Neural cell (in vitro differentiated cells): ENCODE data around the gene CTRB1. TPM values are rescaled to one million over a fixed set of nuclear protein-coding genes. Genes with fewer than 3 reads are reported as not detected.

Experiments
- H2AFZ ChIP-seq: fragments of 200-600, 300-800 bp; sonication (generic), shearing (Covaris generic); 2 replicates; pipeline ENCODE4 v1.6.0; 2014; ENCODE audit warnings: low read depth, mild to moderate bottlenecking, antibody characterized with exemption, low read length, moderate library complexity
- H3F3A ChIP-seq: fragments of 200-600 bp; shearing (Covaris generic); 2 replicates; pipeline ENCODE4 v1.6.1; 2016; ENCODE audit warnings: mild to moderate bottlenecking, moderate library complexity, mixed read lengths, antibody characterized with exemption, low read length; ENCODE audit not compliant: insufficient read depth, poor library complexity, severe bottlenecking
- H3K27ac ChIP-seq: fragments of 200-600, 300-800 bp; sonication (generic), shearing (Covaris generic); 2 replicates; pipeline ENCODE4 v1.5.1; 2014; ENCODE audit warnings: mild to moderate bottlenecking, low read length, moderate library complexity
- H3K27me3 ChIP-seq: fragments of 300-800, 200-600 bp; sonication (generic), shearing (Covaris generic); 2 replicates; pipeline ENCODE4 v1.6.0; 2014; ENCODE audit warnings: mild to moderate bottlenecking, low read depth, low read length, moderate library complexity; ENCODE audit not compliant: insufficient read depth
- H3K36me3 ChIP-seq: fragments of 300-800, 200-600 bp; sonication (generic), shearing (Covaris generic); 2 replicates; pipeline ENCODE4 v1.5.1; 2014; ENCODE audit warnings: mild to moderate bottlenecking, antibody characterized with exemption, low read length, moderate library complexity; ENCODE audit not compliant: insufficient read depth
- H3K4me2 ChIP-seq: fragments of 300-800, 200-600 bp; sonication (generic), shearing (Covaris generic); 2 replicates; pipeline ENCODE4 v1.6.0; 2014; ENCODE audit warnings: mild to moderate bottlenecking, low read length
- H3K4me3 ChIP-seq: fragments of 300-800, 200-600 bp; sonication (generic), shearing (Covaris generic); 2 replicates; pipeline ENCODE4 v1.5.1; 2014; ENCODE audit warnings: mild to moderate bottlenecking, low read length, moderate library complexity
- H3K79me2 ChIP-seq: fragments of 200-600 bp; shearing (Covaris generic); replicated peaks from 2 replicates; pipeline ENCODE4 v1.6.0; 2014; ENCODE audit warnings: mild to moderate bottlenecking, low read length, moderate library complexity; ENCODE audit not compliant: insufficient read depth
- H3K9ac ChIP-seq: fragments of 300-800, 200-600 bp; sonication (generic), shearing (Covaris generic); 2 replicates; pipeline ENCODE4 v1.6.1; 2016; ENCODE audit warnings: mild to moderate bottlenecking, low read length, mixed read lengths
- H3K9me2 ChIP-seq: fragments of 200-600 bp; shearing (Covaris generic); 2 replicates; pipeline ENCODE4 v1.6.1; 2016; ENCODE audit warnings: mild to moderate bottlenecking, low read length, mixed read lengths; ENCODE audit not compliant: insufficient read depth
- H3K9me3 ChIP-seq: fragments of 200-600, 300-800 bp; sonication (generic), shearing (Covaris generic); 2 replicates; pipeline ENCODE4 v1.6.1; 2016; ENCODE audit warnings: mild to moderate bottlenecking, mixed run types, low read length, moderate library complexity, mixed read lengths
- H4K20me1 ChIP-seq: fragments of 200-600 bp; shearing (Covaris generic); 2 replicates; pipeline ENCODE4 v1.6.1; 2016; ENCODE audit warnings: mild to moderate bottlenecking, mixed run types; ENCODE audit not compliant: insufficient read depth
- CTCF ChIP-seq: fragments of 450-650 bp; IDR thresholded peaks from 2 replicates; pipeline ENCODE4 v1.5.1; 2014; ENCODE audit warnings: antibody characterized with exemption, mild to moderate bottlenecking, moderate library complexity; ENCODE audit not compliant: poor library complexity, severe bottlenecking
- EP300 ChIP-seq: fragments of 450-650 bp; conservative IDR thresholded peaks from 2 replicates; pipeline ENCODE4 v1.6.1; 2014; ENCODE audit warnings: antibody characterized with exemption, mild to moderate bottlenecking, moderate library complexity; ENCODE audit not compliant: poor library complexity, severe bottlenecking
- EZH2 ChIP-seq: fragments of 200-600, 300-800 bp; shearing (Covaris generic), sonication (generic); IDR thresholded peaks from 2 replicates; pipeline ENCODE4 v1.6.1; 2014; ENCODE audit warnings: antibody characterized with exemption, low read length, borderline replicate concordance, mild to moderate bottlenecking; ENCODE audit not compliant: insufficient read depth, poor library complexity, severe bottlenecking
- MXI1 ChIP-seq: fragments of 450-650 bp; conservative IDR thresholded peaks from 2 replicates; pipeline ENCODE4 v1.6.1; 2014; ENCODE audit warnings: antibody characterized with exemption, mild to moderate bottlenecking; ENCODE audit not compliant: poor library complexity, severe bottlenecking
- POLR2AphosphoS5 ChIP-seq: IDR thresholded peaks from 2 replicates; pipeline ENCODE4 v1.6.1; 2012
- RAD21 ChIP-seq: fragments of 450-650 bp; conservative IDR thresholded peaks from 2 replicates; pipeline ENCODE4 v1.6.1; 2014; ENCODE audit warnings: antibody characterized with exemption, mild to moderate bottlenecking, moderate library complexity
- SMC3 ChIP-seq: fragments of 450-650 bp; conservative IDR thresholded peaks from 2 replicates; pipeline ENCODE4 v1.6.1; 2014; ENCODE audit warnings: antibody characterized with exemption, mild to moderate bottlenecking, moderate library complexity; ENCODE audit not compliant: poor library complexity
- TAF1 ChIP-seq: IDR thresholded peaks from 2 replicates; pipeline ENCODE4 v1.6.1; 2012; ENCODE audit warnings: low read depth
- polyA plus RNA-seq: library from polyadenylated mRNA; depleted of rRNA; stranded (reverse); fragments of >200 nt; gene quantifications from 2 replicates; pipeline ENCODE4 v1.2.3, GENCODE V29; 2014
- TF ChIP-seq, protein P1 (sequence below): IDR thresholded peaks from 2 replicates; pipeline ENCODE4 v1.6.1; 2012; ENCODE audit warnings: borderline replicate concordance

CTRB1 gene
- polyA plus RNA-seq, 1 donor from 2014 or later = not detected

GRCh38 chr16:75263963-75264445 lies 45.2 kb downstream of the CTRB1 start:
- Histone ChIP-seq H3K4me2 (peak overlapping the region; percentile 78), H3K79me2 (peaks cover 58% of the 10 kb centered on the region), H3K4me3 (peak overlapping the region; percentile 95), H3K9me3 (no peaks in the 10 kb centered on the region), H3F3A (no peaks in the 10 kb centered on the region), H3K27me3 (no peaks in the 10 kb centered on the region), H3K27ac (no peak overlapping the region), H3K9ac (peak overlapping the region; percentile 94), H3K36me3 (no peaks in the 10 kb centered on the region), H3K9me2 (no peaks in the 10 kb centered on the region), H4K20me1 (no peaks in the 10 kb centered on the region), H2AFZ (no peak overlapping the region)
- TF ChIP-seq EP300 (no peak), EZH2 (no peak)

DNA sequence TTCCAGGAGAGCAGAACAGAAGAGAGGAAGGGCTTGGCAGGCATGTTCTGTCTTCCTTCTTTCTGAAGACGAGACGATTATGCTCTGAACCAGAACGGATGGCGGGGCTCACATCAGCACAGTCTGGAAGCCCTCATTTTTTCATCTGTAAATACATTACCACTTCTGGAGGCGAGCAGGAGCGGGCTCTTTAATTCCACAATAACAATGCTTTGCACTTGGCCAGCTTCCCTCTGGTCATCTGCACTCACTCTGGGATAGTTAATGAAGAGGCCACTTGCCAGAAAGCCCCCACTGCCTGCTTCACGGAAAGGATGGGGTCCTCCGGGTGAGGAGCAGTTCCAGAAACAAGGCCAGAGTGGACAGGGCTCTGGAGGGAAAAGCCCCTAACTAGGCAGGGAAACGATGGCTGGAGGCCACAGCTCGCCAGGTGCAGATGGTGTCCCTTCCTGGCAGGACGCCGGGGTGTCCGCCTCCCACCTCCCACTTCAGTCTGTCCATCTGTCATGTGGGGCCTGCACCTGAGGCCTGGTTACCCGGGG lies 45.7 kb downstream of the CTRB1 start:
- no peak for TF ChIP-seq RAD21
- no peak for TF ChIP-seq SMC3
- TF ChIP-seq EP300 = no peak
- TF ChIP-seq EZH2 = no peak
- TF ChIP-seq TAF1 = no peak
- TF ChIP-seq POLR2AphosphoS5 = no peak
- no peak for TF ChIP-seq MXI1
- TF ChIP-seq, protein P1, sequence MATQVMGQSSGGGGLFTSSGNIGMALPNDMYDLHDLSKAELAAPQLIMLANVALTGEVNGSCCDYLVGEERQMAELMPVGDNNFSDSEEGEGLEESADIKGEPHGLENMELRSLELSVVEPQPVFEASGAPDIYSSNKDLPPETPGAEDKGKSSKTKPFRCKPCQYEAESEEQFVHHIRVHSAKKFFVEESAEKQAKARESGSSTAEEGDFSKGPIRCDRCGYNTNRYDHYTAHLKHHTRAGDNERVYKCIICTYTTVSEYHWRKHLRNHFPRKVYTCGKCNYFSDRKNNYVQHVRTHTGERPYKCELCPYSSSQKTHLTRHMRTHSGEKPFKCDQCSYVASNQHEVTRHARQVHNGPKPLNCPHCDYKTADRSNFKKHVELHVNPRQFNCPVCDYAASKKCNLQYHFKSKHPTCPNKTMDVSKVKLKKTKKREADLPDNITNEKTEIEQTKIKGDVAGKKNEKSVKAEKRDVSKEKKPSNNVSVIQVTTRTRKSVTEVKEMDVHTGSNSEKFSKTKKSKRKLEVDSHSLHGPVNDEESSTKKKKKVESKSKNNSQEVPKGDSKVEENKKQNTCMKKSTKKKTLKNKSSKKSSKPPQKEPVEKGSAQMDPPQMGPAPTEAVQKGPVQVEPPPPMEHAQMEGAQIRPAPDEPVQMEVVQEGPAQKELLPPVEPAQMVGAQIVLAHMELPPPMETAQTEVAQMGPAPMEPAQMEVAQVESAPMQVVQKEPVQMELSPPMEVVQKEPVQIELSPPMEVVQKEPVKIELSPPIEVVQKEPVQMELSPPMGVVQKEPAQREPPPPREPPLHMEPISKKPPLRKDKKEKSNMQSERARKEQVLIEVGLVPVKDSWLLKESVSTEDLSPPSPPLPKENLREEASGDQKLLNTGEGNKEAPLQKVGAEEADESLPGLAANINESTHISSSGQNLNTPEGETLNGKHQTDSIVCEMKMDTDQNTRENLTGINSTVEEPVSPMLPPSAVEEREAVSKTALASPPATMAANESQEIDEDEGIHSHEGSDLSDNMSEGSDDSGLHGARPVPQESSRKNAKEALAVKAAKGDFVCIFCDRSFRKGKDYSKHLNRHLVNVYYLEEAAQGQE = no peak
- no peak for TF ChIP-seq CTCF
- no peak overlapping the region for H2AFZ ChIP-seq
- H4K20me1 ChIP-seq = no peaks in the 10 kb centered on the region
- H3K9ac ChIP-seq = peak overlapping the region; percentile 94
- no peaks in the 10 kb centered on the region for H3K9me3 ChIP-seq
- H3K36me3 ChIP-seq = no peaks in the 10 kb centered on the region
- H3K9me2 ChIP-seq = no peaks in the 10 kb centered on the region
- H3K4me2 ChIP-seq = peak overlapping the region; percentile 78
- H3F3A ChIP-seq = no peaks in the 10 kb centered on the region
- H3K79me2 ChIP-seq = peaks cover 54% of the 10 kb centered on the region
- no peaks in the 10 kb centered on the region for H3K27me3 ChIP-seq
- peak overlapping the region; percentile 95 for H3K4me3 ChIP-seq
- no peak overlapping the region for H3K27ac ChIP-seq
